ENCODE measurements around the gene DNAJA2. TPM values are rescaled to one million over a fixed set of nuclear protein-coding genes. Genes with fewer than 3 reads are reported as not detected.

DNAJA2 gene
- total and polyA plus RNA-seq, 2 donors (not counting 3 experiments of a cell fraction or from before 2014, with no cell fraction given): 6.4 to 61.4 TPM

DNA sequence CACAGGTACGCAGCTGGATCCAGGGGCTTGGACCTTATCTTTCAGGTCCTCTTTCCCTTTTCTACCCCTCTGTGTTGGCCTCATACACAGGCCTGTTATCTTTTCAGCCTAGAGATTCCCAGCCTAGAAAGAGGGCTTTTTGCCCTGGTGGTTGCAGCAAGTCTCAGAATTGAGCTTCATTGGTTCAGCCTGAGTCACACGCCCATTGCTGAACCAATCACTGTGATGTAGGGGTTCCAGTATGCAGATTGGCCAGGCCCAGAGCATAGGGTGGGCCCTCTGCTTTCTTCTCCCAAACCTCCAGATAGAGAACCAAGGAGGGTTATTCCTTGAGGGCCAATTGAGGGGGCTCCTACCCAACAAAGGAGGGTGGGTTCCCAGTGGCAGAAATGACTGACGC is 56.5 kb downstream of the DNAJA2 start:
- DNase-seq (ENCODE audit: low read depth, low spot score) (no peak), FAIRE-seq (no peak)
- H4K20me1 ChIP-seq (replicated peaks; ENCODE audit: control insufficient read depth, extremely low read depth, insufficient read depth, low read length): no peaks in the 10 kb centered on the region
- no peak overlapping the region for H3K4me2 ChIP-seq (ENCODE audit: insufficient read depth, low read length)
- intact Hi-C loops (cut with micrococcal nuclease) (no loop called here), dilution Hi-C loops (cut with MboI; ENCODE audit: extremely low pct_ligation_motif_present, low sequenced_read_pairs) (no loop called here)
- H3K4me1 ChIP-seq (ENCODE audit: control insufficient read depth, extremely low read depth, insufficient read depth, low read length): no peaks in the 10 kb centered on the region
- no peaks in the 10 kb centered on the region for H3K27me3 ChIP-seq (ENCODE audit: control insufficient read depth in 2 of 2, insufficient read depth in 2 of 2, low read length in 2 of 2)
- no peaks in the 10 kb centered on the region for H3K9me3 ChIP-seq (replicated peaks; ENCODE audit: control insufficient read depth, insufficient read depth, low read length)
- no peak overlapping the region for H3K27ac ChIP-seq (ENCODE audit: insufficient read depth, low read depth, low read length)
- peaks cover 0 to 8% of the 10 kb centered on the region in 2 experiments for H3K36me3 ChIP-seq (ENCODE audit: control insufficient read depth in 2 of 2, extremely low read depth in 1 of 2, insufficient read depth in 2 of 2, low read length in 2 of 2)
- H3K9me1 ChIP-seq (replicated peaks; ENCODE audit: control insufficient read depth, extremely low read depth, insufficient read depth, low read length): no peaks in the 10 kb centered on the region
- BruUV-seq (replicated peaks): no TSS peak
- TF ChIP-seq MAX (IDR thresholded peaks at IDR 0.05; ENCODE audit: insufficient read depth, insufficient read length) (no peak), CTCF (IDR thresholded peaks at IDR 0.05; ENCODE audit: extremely low read depth in 1 of 2, insufficient read depth in 1 of 2, low read depth in 1 of 2, low read length in 2 of 2) (no peak), EZH2 (IDR thresholded peaks at IDR 0.05; ENCODE audit: borderline replicate concordance, low read depth, low read length, severe bottlenecking) (no peak), GATA2 (IDR thresholded peaks at IDR 0.05; ENCODE audit: insufficient read depth, insufficient read length, low read depth, low read length) (no peak), FOS (IDR thresholded peaks at IDR 0.05; ENCODE audit: borderline replicate concordance, insufficient read depth, low read length) (no peak), POLR2AphosphoS5 (IDR thresholded peaks at IDR 0.05; ENCODE audit: insufficient read depth, low read depth, low read length) (no peak), POLR2A (IDR thresholded peaks at IDR 0.05; ENCODE audit: low read depth, low read length) (no peak), MYC (IDR thresholded peaks at IDR 0.05; ENCODE audit: low read depth, low read length) (no peak), JUN (IDR thresholded peaks at IDR 0.05; ENCODE audit: borderline replicate concordance, insufficient read depth, insufficient read length, low read depth) (no peak)
- POLR2A ChIA-PET: no interaction called here
- H3K9ac ChIP-seq (replicated peaks; ENCODE audit: extremely low read depth, insufficient read depth, low read length): no peak overlapping the region
- no peak overlapping the region for H3K4me3 ChIP-seq (replicated peaks in 1 of 3; ENCODE audit: insufficient read depth in 1 of 3, low read depth in 1 of 3, low read length in 3 of 3)
- no peaks in the 10 kb centered on the region for H3K79me2 ChIP-seq (ENCODE audit: control insufficient read depth, insufficient read depth, low read length)
- CTCF ChIA-PET: interaction anchor here (0.9 to 2.8 kb wide), 4 partner anchors 29 to 1248 kb away, joined by 3 to 14 read pairs (median 3); no protein-coding TSS in a partner anchor
- H2AFZ ChIP-seq (ENCODE audit: low read depth, low read length): no peak overlapping the region
